Measurements from ENCODE around the gene HECW1.

The HECW1 gene

GRCh38 chr7:43294080-43294630, 181.7 kb downstream of the HECW1 start:
- TF ChIP-seq TAF1 (IDR thresholded peaks at IDR 0.05; ENCODE audit: borderline replicate concordance, insufficient read depth, low read length) (no peak), FOXP2 (optimal IDR thresholded peaks at IDR 0.05; ENCODE audit: borderline replicate concordance, extremely low read depth, extremely low read length, insufficient read depth) (no peak), POLR2AphosphoS5 (IDR thresholded peaks at IDR 0.05; ENCODE audit: low read depth, low read length) (no peak), SIN3A (IDR thresholded peaks at IDR 0.05; ENCODE audit: borderline replicate concordance, insufficient read depth, low read length) (no peak), REST (IDR thresholded peaks at IDR 0.05; ENCODE audit: insufficient read depth in 1 of 2, low read depth in 2 of 2, low read length in 2 of 2) (no peak)

GRCh38 chr7:43295429-43295828, 183.0 kb downstream of the HECW1 start:
- TF ChIP-seq TAF1 (IDR thresholded peaks at IDR 0.05; ENCODE audit: borderline replicate concordance, insufficient read depth, low read length), result no peak
- TF ChIP-seq FOXP2 (optimal IDR thresholded peaks at IDR 0.05; ENCODE audit: borderline replicate concordance, extremely low read depth, extremely low read length, insufficient read depth), result no peak
- TF ChIP-seq REST (IDR thresholded peaks at IDR 0.05; ENCODE audit: insufficient read depth in 1 of 2, low read depth in 2 of 2, low read length in 2 of 2), result no peak
- TF ChIP-seq SIN3A (IDR thresholded peaks at IDR 0.05; ENCODE audit: borderline replicate concordance, insufficient read depth, low read length), result no peak
- TF ChIP-seq POLR2AphosphoS5 (IDR thresholded peaks at IDR 0.05; ENCODE audit: low read depth, low read length), result no peak

- TF ChIP-seq SIN3A (IDR thresholded peaks at IDR 0.05; ENCODE audit: borderline replicate concordance, insufficient read depth, low read length), result no peak
- no peak for TF ChIP-seq TAF1 (IDR thresholded peaks at IDR 0.05; ENCODE audit: borderline replicate concordance, insufficient read depth, low read length)
- TF ChIP-seq POLR2AphosphoS5 (IDR thresholded peaks at IDR 0.05; ENCODE audit: low read depth, low read length), result no peak
- no peak for TF ChIP-seq REST (IDR thresholded peaks at IDR 0.05; ENCODE audit: insufficient read depth in 1 of 2, low read depth in 2 of 2, low read length in 2 of 2)
- no peak for TF ChIP-seq FOXP2 (optimal IDR thresholded peaks at IDR 0.05; ENCODE audit: borderline replicate concordance, extremely low read depth, extremely low read length, insufficient read depth)
Observed at GRCh38 chr7:43296306-43296705, 183.9 kb downstream of the HECW1 start.

GRCh38 chr7:43298617-43299016, 186.2 kb downstream of the HECW1 start:
- TF ChIP-seq FOXP2 (optimal IDR thresholded peaks at IDR 0.05; ENCODE audit: borderline replicate concordance, extremely low read depth, extremely low read length, insufficient read depth) (no peak), POLR2AphosphoS5 (IDR thresholded peaks at IDR 0.05; ENCODE audit: low read depth, low read length) (no peak), REST (IDR thresholded peaks at IDR 0.05; ENCODE audit: insufficient read depth in 1 of 2, low read depth in 2 of 2, low read length in 2 of 2) (no peak), TAF1 (IDR thresholded peaks at IDR 0.05; ENCODE audit: borderline replicate concordance, insufficient read depth, low read length) (no peak), SIN3A (IDR thresholded peaks at IDR 0.05; ENCODE audit: borderline replicate concordance, insufficient read depth, low read length) (no peak)

GRCh38 chr7:43300121-43300520, 187.7 kb downstream of the HECW1 start:
- TF ChIP-seq REST (IDR thresholded peaks at IDR 0.05; ENCODE audit: insufficient read depth in 1 of 2, low read depth in 2 of 2, low read length in 2 of 2) (no peak), POLR2AphosphoS5 (IDR thresholded peaks at IDR 0.05; ENCODE audit: low read depth, low read length) (no peak), TAF1 (IDR thresholded peaks at IDR 0.05; ENCODE audit: borderline replicate concordance, insufficient read depth, low read length) (no peak), FOXP2 (optimal IDR thresholded peaks at IDR 0.05; ENCODE audit: borderline replicate concordance, extremely low read depth, extremely low read length, insufficient read depth) (no peak), SIN3A (IDR thresholded peaks at IDR 0.05; ENCODE audit: borderline replicate concordance, insufficient read depth, low read length) (no peak)
